ENCODE results near the gene ZSWIM8. TPM values are rescaled to one million over a fixed set of nuclear protein-coding genes. Genes with fewer than 3 reads are reported as not detected.

ZSWIM8 gene
- total and polyA plus RNA-seq, 2 donors (not counting 3 experiments of a cell fraction or from before 2014, with no cell fraction given): 111 to 230 TPM

GRCh38 chr10:73750819-73751218, 34.6 kb upstream of the ZSWIM8 start:
- POLR2A ChIA-PET: no interaction called here
- H3K27ac ChIP-seq (ENCODE audit: insufficient read depth, low read depth, low read length): no peak overlapping the region
- dilution Hi-C loops (cut with MboI; ENCODE audit: extremely low pct_ligation_motif_present, low sequenced_read_pairs): no loop called here
- BruUV-seq (replicated peaks): no TSS peak
- FAIRE-seq (no peak), DNase-seq (ENCODE audit: low read depth, low spot score) (no peak)
- intact Hi-C loops (cut with micrococcal nuclease): no loop called here
- peaks cover 26% of the 10 kb centered on the region for H3K79me2 ChIP-seq (ENCODE audit: control insufficient read depth, insufficient read depth, low read length)
- no peak overlapping the region for H3K4me3 ChIP-seq (replicated peaks in 1 of 3; ENCODE audit: insufficient read depth in 1 of 3, low read depth in 1 of 3, low read length in 3 of 3)
- H3K36me3 ChIP-seq (ENCODE audit: control insufficient read depth in 2 of 2, extremely low read depth in 1 of 2, insufficient read depth in 2 of 2, low read length in 2 of 2): peaks cover 12 to 27% of the 10 kb centered on the region in 2 experiments
- H3K9me1 ChIP-seq (replicated peaks; ENCODE audit: control insufficient read depth, extremely low read depth, insufficient read depth, low read length): no peaks in the 10 kb centered on the region
- TF ChIP-seq EZH2 (IDR thresholded peaks at IDR 0.05; ENCODE audit: borderline replicate concordance, low read depth, low read length, severe bottlenecking) (no peak), MAX (IDR thresholded peaks at IDR 0.05; ENCODE audit: insufficient read depth, insufficient read length) (no peak), MYC (IDR thresholded peaks at IDR 0.05; ENCODE audit: low read depth, low read length) (no peak)
- H3K4me2 ChIP-seq (ENCODE audit: insufficient read depth, low read length): no peak overlapping the region
- H3K27me3 ChIP-seq (ENCODE audit: control insufficient read depth in 2 of 2, insufficient read depth in 2 of 2, low read length in 2 of 2): no peaks in the 10 kb centered on the region
- CTCF ChIA-PET: no interaction called here
- H2AFZ ChIP-seq (ENCODE audit: low read depth, low read length): no peak overlapping the region
- H4K20me1 ChIP-seq (replicated peaks; ENCODE audit: control insufficient read depth, extremely low read depth, insufficient read depth, low read length): no peaks in the 10 kb centered on the region
- no peaks in the 10 kb centered on the region for H3K9me3 ChIP-seq (replicated peaks; ENCODE audit: control insufficient read depth, insufficient read depth, low read length)
- no peak overlapping the region for H3K9ac ChIP-seq (replicated peaks; ENCODE audit: extremely low read depth, insufficient read depth, low read length)
- no peaks in the 10 kb centered on the region for H3K4me1 ChIP-seq (ENCODE audit: control insufficient read depth, extremely low read depth, insufficient read depth, low read length)

DNA sequence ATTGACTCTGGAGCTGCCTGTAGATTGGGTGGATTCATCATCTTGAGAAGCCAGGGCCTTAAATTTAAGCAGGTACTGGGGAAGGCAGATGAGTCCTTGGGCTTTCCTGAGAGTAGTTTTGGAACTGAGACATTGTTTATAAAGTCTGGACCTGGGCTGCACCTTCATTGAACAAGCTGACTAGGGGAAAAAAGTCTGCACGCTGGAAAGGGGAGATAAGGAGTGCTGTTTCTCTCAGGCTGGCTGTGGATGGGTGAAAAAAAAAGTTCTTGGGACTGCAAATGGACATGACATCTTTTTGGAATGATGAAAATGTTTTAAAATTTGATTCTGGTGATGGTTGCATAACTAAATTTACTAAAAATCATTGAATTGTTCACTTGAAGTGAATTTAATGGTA, 29.2 kb upstream of the ZSWIM8 start:
- DNase-seq (ENCODE audit: low read depth, low spot score) (no peak), FAIRE-seq (no peak)
- H3K36me3 ChIP-seq (ENCODE audit: control insufficient read depth in 2 of 2, extremely low read depth in 1 of 2, insufficient read depth in 2 of 2, low read length in 2 of 2): peaks cover 24 to 28% of the 10 kb centered on the region in 2 experiments
- H3K9ac ChIP-seq (replicated peaks; ENCODE audit: extremely low read depth, insufficient read depth, low read length): no peak overlapping the region
- H3K4me2 ChIP-seq (ENCODE audit: insufficient read depth, low read length): no peak overlapping the region
- H3K9me1 ChIP-seq (replicated peaks; ENCODE audit: control insufficient read depth, extremely low read depth, insufficient read depth, low read length): no peaks in the 10 kb centered on the region
- no peaks in the 10 kb centered on the region for H3K9me3 ChIP-seq (replicated peaks; ENCODE audit: control insufficient read depth, insufficient read depth, low read length)
- no peak overlapping the region for H3K4me3 ChIP-seq (replicated peaks in 1 of 3; ENCODE audit: insufficient read depth in 1 of 3, low read depth in 1 of 3, low read length in 3 of 3)
- H3K79me2 ChIP-seq (ENCODE audit: control insufficient read depth, insufficient read depth, low read length): peaks cover 9% of the 10 kb centered on the region
- no TSS peak for BruUV-seq (replicated peaks)
- no peaks in the 10 kb centered on the region for H3K4me1 ChIP-seq (ENCODE audit: control insufficient read depth, extremely low read depth, insufficient read depth, low read length)
- CTCF ChIA-PET: interaction anchor here (1.0 kb wide), 2 partner anchors 10 to 12 kb away, joined by 3 read pairs; no protein-coding TSS in a partner anchor
- POLR2A ChIA-PET: interaction anchor here (0.8 kb wide), 1 partner anchor 12 kb away, joined by 3 read pairs; the partner anchor contains the start of gene SEC24C
- dilution Hi-C loops (cut with MboI; ENCODE audit: extremely low pct_ligation_motif_present, low sequenced_read_pairs) (no loop called here), intact Hi-C loops (cut with micrococcal nuclease) (no loop called here)
- TF ChIP-seq FOS (IDR thresholded peaks at IDR 0.05; ENCODE audit: borderline replicate concordance, insufficient read depth, low read length): no peak
- no peak for TF ChIP-seq POLR2A (IDR thresholded peaks at IDR 0.05; ENCODE audit: low read depth, low read length)
- no peak for TF ChIP-seq EZH2 (IDR thresholded peaks at IDR 0.05; ENCODE audit: borderline replicate concordance, low read depth, low read length, severe bottlenecking)
- no peak for TF ChIP-seq CTCF (IDR thresholded peaks at IDR 0.05; ENCODE audit: extremely low read depth in 1 of 2, insufficient read depth in 1 of 2, low read depth in 1 of 2, low read length in 2 of 2)
- no peak for TF ChIP-seq GATA2 (IDR thresholded peaks at IDR 0.05; ENCODE audit: insufficient read depth, insufficient read length, low read depth, low read length)
- no peak for TF ChIP-seq MAX (IDR thresholded peaks at IDR 0.05; ENCODE audit: insufficient read depth, insufficient read length)
- TF ChIP-seq JUN (IDR thresholded peaks at IDR 0.05; ENCODE audit: borderline replicate concordance, insufficient read depth, insufficient read length, low read depth): no peak
- no peak for TF ChIP-seq POLR2AphosphoS5 (IDR thresholded peaks at IDR 0.05; ENCODE audit: insufficient read depth, low read depth, low read length)
- TF ChIP-seq MYC (IDR thresholded peaks at IDR 0.05; ENCODE audit: low read depth, low read length): no peak
- no peak overlapping the region for H3K27ac ChIP-seq (ENCODE audit: insufficient read depth, low read depth, low read length)
- peaks cover 3% of the 10 kb centered on the region for H4K20me1 ChIP-seq (replicated peaks; ENCODE audit: control insufficient read depth, extremely low read depth, insufficient read depth, low read length)
- H3K27me3 ChIP-seq (ENCODE audit: control insufficient read depth in 2 of 2, insufficient read depth in 2 of 2, low read length in 2 of 2): no peaks in the 10 kb centered on the region
- H2AFZ ChIP-seq (ENCODE audit: low read depth, low read length): no peak overlapping the region
